IPS-NIHi7 (cell line): ENCODE measurements around the gene C4BPB.
A peak's percentile ranks its signal among the peaks of the same experiment; 100 is the strongest.
"Not testable (repeated sequence)": the region's sequence is repeated elsewhere in the genome, so short reads cannot be mapped to it uniquely, and the experiment has no call there.

Source experiments
- DNase-seq: peaks from one replicate; pipeline ENCODE4 v3.0.0; 2012; ENCODE audit warnings: mixed read lengths; ENCODE audit errors: extremely low spot score

The C4BPB gene

GRCh38 chr1:207088701-207089626 lies at the start of gene C4BPB:
TSS of gene C4BPB (plus strand) at chr1:207088860. CDS start at chr1:207089532, 672 bp downstream.
- no peak for DNase-seq

DNA sequence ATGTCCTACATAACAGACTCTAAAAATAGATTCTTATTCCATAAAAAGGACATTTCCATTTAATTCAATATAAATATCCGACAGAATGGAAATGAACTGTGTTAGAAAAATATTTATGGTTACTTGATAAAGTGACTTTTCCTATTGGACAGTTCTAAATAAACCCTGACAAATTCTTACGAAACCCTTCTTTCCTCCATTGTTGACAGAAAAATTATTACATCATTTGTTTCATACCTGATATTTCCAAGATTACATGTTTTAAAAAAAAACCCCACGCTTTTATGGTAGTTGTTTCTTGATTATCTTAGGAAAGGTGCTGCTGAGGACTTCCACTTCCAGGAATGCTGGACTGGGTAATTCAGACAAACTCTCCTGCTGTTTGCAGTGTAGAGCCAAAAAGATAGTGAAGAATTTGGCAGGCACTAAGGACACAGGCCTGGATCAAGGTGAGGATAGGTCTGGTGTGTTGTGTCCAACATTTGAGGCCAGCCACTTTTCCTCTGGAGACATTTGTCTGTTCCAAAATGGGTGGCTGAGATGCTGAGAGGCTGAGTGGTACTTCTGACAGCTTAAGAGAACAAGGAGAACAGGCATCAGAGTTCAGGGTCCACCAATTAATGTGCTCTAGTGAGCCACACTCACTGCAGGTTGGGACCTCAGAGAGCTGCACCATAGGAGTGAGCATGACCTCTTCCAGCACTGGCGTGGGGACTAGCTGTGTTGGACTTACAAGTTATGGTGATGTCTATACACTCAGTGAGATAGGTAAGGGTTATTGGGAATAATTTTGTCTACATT lies 49.1 kb upstream of the C4BPB start:
- DNase-seq = no peak

DNA sequence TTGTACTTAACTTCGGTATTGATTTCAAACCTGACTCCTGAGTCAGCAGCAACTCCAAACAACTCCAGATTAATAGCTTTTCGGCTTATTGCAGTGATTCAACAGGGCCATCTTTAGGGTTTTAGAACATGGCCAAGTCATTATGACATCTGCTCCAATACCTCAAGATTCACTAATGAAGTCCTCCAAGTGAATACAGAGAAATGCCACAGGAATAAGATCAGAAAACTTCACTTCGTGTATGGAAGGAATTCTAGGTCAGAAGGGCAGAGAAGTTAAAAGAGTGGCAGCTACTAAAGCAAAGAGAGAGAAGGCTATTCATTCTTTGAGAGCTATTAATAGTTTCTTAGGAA lies 48.5 kb upstream of the C4BPB start:
- DNase-seq = no peak

- not testable (repeated sequence) for DNase-seq
Observed at GRCh38 chr1:207041397-207041796, 47.3 kb upstream of the C4BPB start.

DNA sequence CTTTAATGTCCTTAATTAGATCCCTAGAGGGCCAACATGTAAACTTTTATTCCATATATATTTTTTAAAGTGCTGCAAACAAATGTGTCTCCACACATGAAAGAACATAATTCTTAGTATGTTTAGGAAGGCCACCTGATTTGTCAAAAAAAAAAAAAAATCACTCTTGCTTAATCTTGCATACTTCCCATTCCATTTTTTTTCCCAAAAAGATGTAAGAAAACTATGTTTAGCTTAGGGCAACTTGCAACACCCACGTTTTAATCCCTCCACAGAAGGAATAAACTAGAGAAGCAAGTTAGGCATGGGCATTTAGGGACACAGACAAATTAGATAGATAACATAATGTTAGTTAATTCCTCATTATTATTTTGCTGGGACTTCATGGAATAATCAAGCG lies 43.2 kb upstream of the C4BPB start:
- DNase-seq = no peak

DNA sequence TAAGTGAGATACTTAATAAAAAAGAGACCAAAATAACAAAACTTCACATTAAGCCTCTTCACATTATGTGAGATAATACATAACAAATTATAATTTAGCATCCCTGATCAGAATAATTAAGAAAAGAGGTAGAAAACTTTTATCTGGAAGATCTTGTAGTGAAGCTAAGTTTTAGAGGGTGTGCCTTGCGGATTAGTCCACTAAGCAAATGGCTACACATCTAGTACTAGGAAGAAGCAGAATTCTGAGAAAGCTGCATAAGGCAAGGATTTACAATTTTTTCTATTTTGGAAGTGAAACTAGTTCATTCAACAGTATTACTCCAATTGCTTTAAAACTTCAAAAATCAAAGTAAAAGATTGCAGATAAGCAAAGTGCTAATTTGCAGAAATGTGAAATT lies 41.2 kb upstream of the C4BPB start:
- DNase-seq = no peak

GRCh38 chr1:207048041-207048440 lies 40.6 kb upstream of the C4BPB start:
- DNase-seq = no peak

- no peak for DNase-seq
Observed at GRCh38 chr1:207049054-207049453, 39.6 kb upstream of the C4BPB start.

DNA sequence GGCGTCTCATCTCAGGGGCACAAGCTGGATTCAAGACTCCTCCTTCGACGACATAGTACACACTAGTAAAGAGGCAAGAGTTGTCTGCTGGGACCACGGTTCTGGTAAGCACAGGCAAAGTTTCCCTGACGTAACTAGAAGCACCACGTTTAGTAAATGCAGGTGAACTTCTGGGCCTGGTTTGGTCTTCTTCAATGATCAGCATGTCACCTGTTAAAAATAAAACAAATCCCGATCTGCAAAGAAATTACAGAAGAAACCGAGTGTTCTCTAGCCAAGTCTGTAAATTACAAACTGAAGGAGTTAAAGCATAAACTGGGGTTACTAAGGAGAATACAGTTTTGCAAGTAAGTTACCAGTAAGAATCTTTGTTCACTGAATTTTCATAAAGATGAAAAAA lies 39.1 kb upstream of the C4BPB start:
- no peak for DNase-seq

DNA sequence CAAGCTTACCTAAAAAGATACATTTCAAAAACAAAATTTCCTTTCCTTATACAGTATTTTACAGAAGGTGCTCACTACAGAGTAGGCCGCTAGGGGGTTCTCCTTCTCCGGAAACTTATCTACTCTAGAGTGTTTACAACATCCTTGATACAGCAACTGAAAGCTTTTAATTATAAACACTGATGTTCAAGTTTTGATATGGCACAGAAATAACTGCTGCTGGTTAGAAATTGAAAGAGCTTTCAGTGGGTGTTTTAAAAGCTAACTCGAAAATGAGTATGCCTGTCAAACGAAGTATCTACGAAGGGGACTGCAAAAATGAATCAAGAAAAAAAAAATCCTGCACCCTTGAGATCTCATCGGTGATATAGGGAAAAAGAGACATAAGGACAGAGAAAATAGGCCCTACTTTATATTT lies 38.7 kb upstream of the C4BPB start:
- DNase-seq = no peak

GRCh38 chr1:207050480-207051190 lies 38.0 kb upstream of the C4BPB start:
- peak; percentile 79 for DNase-seq

- no peak for DNase-seq
Observed at GRCh38 chr1:207051191-207051943, 37.3 kb upstream of the C4BPB start, which contains the start of gene YOD1. TSS of gene YOD1 (minus strand) at chr1:207051208. CDS start at chr1:207051030, 178 bp downstream.

GRCh38 chr1:207052911-207053769 lies 35.5 kb upstream of the C4BPB start, which contains the start of gene PFKFB2:
TSS of gene PFKFB2 (plus strand) at chr1:207053275. CDS start at chr1:207054718, 1,443 bp downstream.
- peak; percentile 98 for DNase-seq

- no peak for DNase-seq
Observed at GRCh38 chr1:207054491-207054890, 34.2 kb upstream of the C4BPB start.

GRCh38 chr1:207055386-207056001 lies 33.2 kb upstream of the C4BPB start:
- DNase-seq = no peak

GRCh38 chr1:207056673-207057072 lies 32.0 kb upstream of the C4BPB start:
- no peak for DNase-seq

DNA sequence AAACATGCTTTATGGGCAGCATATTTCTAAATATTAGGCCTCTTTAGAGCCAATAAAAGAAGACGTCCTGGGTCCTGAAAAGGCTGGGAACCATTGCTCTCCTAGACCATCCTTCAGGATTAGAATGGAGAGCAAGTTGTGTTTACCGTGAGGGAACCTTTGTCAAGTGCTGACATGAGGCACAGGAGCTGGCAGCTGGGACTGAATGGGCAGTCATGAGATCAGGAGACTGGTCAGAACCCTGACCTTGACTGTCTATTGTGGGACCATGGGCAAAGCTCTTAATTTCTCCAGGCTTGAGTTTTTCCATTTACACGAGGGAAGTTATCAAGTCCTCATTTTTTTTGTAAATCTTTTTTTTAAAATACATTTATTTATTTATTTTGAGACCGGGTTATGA lies 30.4 kb upstream of the C4BPB start:
- DNase-seq = no peak

GRCh38 chr1:207058878-207059867 lies 29.5 kb upstream of the C4BPB start:
- DNase-seq = peak; percentile 47

DNA sequence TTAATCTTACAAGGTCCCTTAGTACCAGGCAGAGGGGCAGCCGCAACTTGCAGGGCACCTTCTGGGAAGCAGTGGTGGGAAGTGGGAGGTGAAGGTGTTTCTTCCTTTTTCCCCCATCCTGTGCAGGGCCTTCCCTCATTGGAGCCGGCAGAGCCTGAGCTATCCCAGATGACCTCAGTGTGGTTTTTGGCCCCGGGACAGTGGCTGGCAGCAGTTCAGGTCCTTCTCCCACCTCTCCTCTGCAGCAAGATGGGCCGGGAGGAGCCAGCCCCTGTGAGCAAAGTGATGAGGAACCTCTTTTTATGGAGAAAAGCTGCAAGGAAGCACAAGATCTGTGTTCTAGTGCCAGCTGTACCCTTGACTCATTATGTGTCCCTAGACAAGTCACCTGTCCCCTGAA lies 28.8 kb upstream of the C4BPB start:
- DNase-seq = no peak
